DLD1 (cell line): ENCODE results near the gene KDM2A.
"Not testable (repeated sequence)": the region's sequence is repeated elsewhere in the genome, so short reads cannot be mapped to it uniquely, and the experiment has no call there.

Experiments used
- in situ Hi-C: cut with HindIII; loops from 2 replicates; pipeline ENCODE4 v1.10.0; 2017; ENCODE audit warnings: low sequenced_read_pairs

Gene KDM2A

DNA sequence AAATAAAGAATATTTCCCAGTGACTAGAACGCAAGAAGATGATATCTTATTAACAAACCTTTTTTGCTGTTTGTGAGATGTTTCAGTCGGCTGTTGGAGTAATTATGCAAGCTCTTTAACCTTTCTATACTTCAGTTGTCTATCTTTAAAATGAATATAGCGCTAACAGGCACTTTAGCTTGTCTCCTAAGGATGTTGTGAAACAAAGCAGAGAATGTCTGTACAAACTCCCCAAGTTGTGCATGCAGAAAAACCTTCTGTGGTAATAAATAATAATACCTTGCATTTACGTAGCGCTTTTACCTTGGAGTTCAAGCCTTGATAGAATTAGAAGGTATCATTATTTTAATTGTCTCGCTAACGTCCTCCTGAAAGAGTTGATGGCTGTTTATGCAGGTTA lies 1.9 kb upstream of the KDM2A start:
- in situ Hi-C loops, result no loop called here

DNA sequence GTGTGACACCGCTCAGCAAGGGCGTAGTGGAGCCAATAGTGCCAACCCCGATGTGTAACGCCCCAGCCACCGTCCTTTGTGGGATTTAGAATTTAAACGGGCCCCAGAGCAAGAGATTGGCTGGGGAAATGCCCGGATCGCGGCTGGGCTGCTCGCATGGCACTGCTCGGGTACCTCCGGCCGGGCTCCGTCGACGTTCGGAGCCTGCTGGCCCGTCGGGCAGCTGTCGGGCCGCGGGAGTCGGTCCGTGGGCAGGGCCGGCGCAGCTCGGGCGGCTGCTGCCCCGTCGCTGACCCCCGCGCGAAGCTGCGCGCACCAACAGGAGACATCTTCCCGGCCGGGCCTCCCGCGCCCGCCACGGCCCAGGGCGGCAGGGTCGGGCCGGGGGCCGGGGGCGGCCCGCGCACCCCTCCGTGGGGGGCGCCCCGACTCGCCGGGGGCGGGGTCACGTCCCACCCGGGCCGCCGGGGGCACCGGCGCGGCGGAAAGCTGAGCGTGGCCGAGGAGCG lies 1.3 kb upstream of the KDM2A start:
- in situ Hi-C loops, result no loop called here

DNA sequence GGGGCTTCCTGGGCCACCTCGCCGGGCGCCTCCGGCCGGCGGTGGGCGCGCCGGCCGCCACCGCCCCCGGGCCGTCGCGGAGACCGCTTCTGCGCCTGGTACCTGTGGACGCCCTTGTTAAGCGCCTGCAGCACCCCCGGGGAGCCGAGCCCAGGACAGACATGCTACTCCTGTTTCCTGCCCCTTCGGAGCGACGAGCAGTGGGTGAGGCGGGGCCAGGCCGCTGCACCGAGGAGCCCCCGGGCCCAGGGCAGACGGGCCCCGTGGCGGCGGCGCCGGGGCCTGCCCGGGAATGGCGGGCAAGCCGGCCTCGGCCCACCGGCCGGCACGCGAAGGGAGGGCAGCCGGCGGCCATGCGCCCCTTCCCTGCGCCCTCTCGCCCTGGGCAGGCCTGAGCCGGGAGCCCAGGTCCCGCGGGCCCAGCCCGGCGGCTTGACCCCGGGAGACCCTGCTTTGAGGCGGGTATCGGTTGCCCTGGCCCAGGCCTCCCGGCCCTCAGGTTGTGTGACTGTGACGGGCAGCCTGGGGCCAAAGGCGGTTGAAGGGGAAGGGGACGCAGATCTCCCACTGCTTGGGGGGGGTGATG lies 789 bp upstream of the KDM2A start:
- in situ Hi-C loops, result no loop called here

DNA sequence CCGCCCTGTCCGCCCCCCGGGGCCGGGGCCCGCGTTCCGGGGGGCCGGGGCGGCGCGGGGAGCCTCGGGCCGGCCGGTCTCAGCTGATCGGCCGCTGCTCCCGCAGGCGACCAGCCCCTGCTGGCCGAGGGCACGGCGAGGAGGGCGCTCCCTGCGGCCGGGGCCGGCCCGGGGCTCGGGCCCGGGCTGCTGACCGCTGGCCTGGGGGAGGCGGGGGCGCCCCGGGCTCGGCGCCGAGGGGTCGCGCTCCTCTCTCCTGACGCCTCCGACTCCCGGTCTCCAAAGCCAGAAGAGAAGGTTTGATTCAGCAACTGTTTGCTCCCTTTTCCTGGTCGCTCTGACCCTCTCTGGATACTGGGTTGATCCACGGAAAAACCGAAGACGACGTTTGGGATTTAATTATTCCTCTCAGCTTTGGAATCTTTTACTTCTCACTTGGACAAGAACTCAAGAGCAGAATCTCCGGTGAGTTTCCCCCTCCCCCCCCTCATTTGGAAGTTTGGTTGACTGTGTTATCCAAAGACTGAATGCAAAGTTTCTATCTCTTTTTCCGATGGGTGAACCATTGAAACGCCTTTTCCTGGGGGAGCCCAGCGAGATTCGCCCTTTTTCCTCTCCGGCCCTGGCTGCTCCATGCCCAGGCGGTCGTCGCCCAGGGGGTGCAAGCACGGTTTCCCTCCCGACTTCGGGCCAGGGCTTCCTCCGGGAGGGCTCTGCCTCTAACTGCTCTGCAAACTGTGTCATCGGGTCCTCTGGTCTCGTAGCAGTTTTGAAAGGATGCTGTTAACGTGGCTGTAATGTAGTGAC lies 725 bp downstream of the KDM2A start:
- in situ Hi-C loops, result no loop called here

DNA sequence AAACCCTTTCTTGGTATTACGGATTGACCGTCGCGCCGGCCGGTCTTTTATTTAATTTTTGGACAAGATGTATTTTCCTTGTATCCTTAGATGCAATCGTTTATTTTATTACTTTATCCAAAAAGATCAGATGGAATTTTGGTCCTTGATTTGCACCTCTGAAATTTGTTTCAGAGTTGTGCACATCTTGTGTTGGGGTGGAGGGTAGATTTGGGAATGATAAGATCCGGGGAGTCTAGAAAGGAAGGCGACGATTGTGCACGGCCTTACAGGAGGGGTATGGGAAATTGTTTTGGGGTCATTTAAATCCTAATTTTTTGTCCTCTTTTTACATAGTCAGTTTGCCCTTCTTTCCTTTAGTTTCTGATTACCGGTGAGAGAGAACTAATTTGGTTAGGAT lies 1.4 kb downstream of the KDM2A start:
- in situ Hi-C loops, result no loop called here

DNA sequence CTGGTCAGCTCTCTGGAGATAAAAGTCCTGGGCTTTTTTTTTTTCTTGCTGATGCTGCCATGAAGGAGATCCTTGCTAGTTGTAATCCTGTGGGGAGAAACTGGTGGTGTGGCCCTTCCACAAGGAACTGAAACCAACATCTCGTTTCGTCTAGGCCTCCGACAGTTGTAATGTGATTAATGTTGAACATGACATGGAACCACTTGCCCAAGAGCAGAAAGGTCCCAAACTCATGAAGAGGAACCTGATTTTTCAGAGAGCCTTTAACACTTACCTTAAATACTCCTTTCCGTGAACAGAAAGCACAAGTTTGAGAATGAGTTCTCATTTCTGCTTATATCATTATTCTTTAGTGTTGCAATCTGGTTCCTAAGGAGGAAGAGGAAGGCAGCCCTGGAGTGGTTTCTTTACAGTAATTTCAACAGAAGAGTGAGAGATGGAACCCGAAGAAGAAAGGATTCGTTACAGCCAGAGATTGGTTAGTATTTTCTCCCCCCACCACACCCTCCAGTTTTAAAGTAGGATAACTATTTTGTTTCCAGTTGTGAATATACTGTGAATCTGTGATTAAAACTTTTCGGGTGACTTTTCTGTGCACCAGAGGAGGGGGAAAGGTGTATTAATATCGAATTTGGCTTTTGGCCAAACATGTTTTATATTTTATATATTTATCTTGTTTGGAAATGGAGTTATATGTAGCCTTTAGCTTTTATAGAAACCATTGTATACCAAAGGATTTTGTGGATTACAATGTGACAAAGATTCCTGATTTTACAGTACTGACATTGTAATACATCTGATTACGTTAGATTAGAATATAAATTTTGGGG lies 2.0 kb downstream of the KDM2A start:
- in situ Hi-C loops, result no loop called here

DNA sequence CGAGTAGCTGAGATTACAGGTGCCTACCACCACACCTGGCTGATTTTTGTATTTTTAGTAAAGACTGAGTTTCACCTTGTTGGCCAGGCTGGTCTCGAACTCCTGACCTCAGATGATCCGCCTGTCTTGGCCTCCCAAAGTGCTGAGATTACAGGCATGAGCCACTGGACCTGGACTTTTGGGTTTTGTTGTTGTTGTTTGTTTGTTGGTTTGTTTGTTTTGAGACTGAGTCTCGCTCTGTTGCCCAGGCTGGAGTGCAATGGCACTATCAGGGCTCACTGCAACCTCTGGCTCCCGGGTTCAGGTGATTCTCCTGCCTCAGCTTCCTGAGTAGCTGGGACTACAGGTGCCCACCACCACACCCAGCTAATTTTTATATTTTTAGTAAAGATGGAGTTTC lies 4.7 kb downstream of the KDM2A start:
- in situ Hi-C loops, result not testable (repeated sequence)

DNA sequence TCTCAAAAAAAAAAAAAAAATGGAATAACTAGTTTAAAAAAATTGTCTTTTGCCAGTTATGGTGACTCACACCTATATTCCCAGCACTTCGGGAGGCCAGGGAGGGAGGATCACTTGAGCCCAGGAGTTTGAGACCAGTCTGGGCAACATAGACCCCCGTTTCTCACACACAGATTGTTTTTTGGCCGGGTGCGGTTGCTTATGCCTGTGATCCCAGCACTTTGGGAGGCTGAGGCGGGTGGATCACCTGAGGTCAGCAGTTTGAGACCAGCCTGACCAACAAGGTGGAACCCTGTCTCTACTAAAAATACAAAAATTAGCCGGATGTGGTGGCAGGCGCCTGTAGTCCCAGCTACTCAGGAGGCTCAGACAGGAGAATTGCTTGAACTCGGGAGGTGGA lies 7.2 kb downstream of the KDM2A start:
- in situ Hi-C loops, result loop anchor here (25.0 kb wide), 1 partner anchor 211 kb away; no protein-coding TSS in a partner anchor

DNA sequence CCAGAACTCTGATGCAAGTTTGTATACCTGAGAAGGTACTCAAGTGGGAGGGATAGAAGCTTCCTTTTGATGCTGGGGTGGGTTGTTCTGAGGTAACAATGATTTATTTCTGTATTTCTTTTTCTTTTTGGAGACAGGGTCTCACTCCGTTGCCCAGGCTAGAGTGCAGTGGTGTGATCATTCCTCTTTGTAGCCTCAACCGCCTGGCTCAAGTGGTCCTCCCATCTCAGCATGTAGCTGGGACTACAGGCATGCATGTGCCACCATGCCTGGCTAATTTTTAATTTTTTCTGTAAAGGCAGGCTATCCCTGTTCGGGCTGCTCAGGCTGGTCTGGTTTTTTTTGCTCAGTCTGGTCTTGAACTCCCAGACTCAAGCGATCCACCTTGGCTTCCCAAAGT lies 7.9 kb downstream of the KDM2A start:
- in situ Hi-C loops, result loop anchor here (25.0 kb wide), 1 partner anchor 210 kb away; no protein-coding TSS in a partner anchor

DNA sequence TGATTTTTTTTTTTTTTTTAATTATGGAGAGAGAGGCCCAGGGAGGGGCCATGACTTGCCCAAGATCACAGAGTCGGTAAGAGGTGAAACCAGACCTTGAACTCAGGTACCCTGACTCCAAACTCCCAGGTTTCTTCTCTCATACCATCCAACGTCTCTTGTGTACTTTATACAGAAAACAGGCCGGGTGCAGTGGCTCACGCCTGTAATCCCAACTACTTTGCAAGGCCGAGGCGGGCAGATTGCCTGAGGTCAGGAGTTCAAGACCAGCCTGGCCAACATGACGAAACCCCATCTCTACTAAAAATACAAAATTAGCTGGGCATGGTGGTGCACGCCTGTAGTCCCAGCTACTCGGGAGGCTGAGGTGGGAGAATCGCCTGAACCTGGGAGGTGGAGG lies 11.8 kb downstream of the KDM2A start:
- in situ Hi-C loops, result loop anchor here (25.0 kb wide), 1 partner anchor 206 kb away; no protein-coding TSS in a partner anchor

DNA sequence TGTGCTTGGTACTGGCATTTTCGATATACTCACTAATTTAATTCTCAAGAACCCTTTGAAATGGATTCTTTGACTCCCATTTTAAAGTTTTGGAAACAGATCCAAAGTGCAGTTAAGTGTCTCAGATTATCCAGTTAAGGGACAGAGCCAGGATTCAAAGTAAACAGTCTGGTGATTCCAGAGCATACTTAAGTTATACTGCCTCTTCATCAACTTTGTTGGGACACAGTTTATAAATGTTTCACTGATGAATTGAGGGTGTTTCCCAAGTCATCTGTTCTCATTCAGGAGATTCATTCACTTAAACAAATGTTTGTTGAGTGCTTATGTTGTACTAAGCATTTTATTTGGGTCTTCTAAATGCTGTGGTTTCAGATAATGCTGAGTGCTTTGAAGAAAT lies 17.1 kb downstream of the KDM2A start:
- in situ Hi-C loops, result loop anchor here (25.0 kb wide), 1 partner anchor 201 kb away; no protein-coding TSS in a partner anchor

DNA sequence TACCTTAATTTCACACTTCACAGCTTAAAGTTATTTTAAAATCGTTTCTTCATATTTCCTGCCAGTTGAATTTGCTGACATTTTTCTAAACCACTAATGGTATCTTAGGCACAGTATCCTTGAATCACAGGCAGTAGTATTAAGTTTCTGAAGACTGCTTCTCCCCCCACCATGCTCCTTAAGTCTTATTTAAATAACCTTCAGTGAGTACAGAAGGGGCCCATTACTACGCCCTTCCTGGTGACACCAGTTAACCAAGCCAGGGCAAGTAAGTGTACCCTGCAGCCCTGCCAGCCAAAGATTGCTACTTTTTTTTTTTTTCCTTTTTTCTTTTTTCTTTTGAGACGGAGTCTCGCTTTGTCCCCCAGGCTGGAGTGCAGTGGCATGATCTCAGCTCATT lies 19.9 kb downstream of the KDM2A start:
- in situ Hi-C loops, result loop anchor here (25.0 kb wide), 1 partner anchor 198 kb away; no protein-coding TSS in a partner anchor

DNA sequence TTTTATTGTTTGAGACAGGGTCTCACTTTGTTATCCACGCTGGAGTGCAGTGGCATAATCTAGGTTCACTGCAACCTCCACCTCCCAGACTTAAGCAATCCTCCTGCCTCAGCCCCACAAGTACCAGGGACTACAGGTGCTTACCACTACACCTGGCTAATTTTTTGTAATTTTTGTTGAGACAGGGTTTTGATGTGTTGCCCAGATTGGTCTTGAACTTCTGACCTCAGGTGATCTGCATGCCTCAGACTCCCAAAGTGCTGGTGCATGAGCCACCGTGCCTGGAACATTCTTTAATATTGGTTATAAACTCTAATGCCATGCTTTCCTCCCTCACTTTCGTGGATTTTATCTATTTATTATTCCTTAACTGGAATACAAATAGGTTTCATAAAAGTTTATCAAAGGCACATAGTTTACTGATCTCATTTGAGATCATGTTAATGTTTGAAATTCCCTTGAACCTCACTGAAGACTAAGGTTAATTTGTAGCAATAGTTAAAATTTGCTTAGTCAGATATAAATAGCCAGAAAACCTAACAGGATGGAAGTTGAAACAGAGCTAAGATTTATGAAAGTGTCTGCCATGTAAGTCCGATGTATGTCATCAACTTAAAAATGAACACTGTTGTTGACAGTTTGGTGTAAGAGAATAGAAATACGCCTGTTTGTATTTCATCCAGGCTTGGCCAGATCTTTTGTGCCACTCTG lies 27.6 kb downstream of the KDM2A start:
- in situ Hi-C loops, result loop anchor here (25.0 kb wide), 1 partner anchor 191 kb away; no protein-coding TSS in a partner anchor

DNA sequence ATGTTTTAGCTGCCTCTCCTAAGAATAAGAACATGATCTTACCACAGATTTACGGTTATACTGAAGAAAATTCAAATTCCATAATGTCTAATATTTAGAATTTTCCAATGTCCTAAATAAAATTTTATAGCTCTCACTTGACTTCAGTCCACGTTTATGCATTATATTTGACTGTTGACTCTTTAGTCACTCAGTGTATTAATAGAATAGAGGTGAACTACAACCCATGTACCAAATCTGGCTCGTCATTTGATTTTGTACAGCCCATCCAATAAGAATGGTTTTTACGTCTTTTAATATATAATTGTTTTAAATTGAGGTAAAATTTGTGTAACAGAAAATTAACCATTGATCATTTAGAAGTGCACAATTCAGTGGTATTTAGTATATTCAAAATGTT lies 34.9 kb downstream of the KDM2A start:
- in situ Hi-C loops, result no loop called here

DNA sequence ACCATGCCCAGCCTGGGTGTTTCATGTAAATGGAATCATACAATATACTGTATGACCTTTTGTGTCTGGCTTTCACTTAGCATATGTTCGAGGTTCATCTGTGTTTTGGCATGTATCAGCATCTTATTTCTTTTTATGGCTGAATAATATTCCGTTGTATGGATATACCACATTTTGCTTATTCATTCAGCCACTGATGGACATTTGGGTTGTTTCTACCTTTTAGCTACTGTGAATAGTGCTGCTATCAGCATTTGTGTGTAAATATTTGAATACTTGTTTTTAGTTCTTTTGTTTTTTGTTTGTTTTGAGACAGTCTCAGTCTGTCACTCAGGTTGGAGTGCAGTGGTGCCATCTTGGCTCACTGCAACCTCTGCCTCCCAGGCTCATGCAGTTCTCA lies 35.7 kb downstream of the KDM2A start:
- in situ Hi-C loops, result no loop called here

DNA sequence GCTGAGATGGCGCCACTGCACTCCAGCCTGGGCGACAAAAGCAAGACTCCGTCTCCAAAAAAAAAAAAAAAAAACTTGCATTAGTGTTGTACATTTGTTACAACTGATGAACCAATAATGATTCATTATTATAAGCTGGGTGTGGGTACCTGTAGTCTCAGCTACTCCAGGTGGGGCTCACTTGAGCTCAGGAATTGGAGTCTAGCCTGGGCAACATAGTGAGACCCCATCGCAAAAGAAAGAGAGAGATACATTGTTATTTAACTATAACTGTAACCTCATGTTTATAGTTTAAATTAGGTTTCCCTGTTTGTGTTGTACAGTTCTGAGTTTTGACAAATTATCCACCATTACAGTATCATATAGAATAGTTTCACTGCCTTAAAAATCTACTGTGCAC lies 38.6 kb downstream of the KDM2A start:
- in situ Hi-C loops, result no loop called here

DNA sequence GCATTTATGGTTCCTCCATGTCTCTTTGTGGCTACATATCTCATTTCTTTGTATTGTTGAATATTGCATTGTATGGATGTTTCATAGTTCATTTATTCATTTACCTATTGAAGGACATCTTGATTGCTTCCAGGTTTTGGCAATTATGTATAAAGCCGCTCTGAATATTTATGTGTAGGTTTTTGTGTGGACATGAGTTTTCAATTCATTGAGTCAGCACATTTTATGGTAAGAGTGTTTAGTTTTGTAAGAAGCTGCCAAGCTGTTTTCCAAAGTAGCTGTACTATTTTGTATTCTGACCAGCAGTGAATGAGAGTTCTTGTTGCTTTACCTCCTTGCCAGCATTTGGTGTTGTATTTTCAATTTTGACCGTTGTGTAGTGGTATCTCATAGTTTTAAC lies 39.2 kb downstream of the KDM2A start:
- in situ Hi-C loops, result no loop called here

DNA sequence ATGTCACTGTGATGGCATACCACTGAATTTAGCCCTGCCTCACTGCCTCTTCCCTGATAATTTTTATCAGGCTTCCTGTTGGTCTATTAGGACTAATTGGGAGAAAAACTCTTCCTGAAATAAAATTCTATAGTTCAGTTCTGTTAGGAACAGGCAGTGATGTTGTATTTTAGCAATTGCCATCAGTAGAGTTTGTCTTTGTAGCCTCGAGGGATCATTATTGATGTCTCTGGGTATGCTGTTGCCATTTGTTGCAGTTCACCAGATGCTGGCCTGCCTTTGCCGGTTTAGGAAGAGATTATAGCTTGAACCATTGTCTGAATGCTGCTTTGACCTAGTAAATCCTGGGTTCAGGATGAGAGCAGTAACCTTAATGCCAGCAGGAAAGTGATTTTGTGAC lies 41.0 kb downstream of the KDM2A start:
- in situ Hi-C loops, result no loop called here

DNA sequence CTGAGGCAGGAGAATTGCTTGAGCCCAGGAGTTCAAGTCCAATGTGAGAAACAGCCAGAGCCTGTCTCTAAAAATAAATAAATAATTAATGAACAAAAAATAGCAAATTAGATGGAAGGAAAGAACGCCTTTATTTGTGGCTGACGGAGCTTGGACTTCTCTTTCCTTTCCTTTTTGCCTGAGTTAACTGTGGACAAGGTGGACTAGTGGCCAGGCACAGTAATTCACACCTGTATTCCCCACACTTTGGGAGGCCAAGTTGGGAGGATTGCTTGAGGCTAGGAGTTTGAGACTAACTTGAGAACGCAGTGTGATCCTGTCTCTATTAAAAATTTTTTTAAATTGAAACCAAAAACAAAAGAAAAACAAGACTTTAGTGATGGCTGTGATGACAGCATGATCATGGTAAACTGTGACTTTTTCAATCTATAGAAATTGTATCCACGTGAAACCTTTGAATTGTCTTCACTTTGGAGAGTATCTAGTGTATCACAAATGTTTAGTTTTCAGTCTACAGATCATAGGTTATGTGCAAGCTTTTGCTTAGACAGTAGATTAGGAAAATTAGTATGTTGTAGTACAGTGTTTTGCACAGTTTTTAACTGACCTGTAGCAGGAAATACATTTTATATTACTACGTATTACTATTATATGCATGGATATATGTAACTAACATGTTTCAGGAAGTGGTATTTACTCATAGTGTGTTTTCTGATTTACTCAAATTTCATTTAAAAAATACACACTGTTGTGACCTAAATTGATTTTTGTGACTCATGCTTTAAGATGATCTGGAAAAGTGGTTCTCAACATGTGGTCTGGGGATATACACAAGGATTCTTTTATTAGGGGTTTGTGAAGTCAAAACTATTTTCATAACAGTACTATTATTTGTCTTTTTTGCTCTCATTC lies 42.1 kb downstream of the KDM2A start:
- in situ Hi-C loops, result no loop called here

DNA sequence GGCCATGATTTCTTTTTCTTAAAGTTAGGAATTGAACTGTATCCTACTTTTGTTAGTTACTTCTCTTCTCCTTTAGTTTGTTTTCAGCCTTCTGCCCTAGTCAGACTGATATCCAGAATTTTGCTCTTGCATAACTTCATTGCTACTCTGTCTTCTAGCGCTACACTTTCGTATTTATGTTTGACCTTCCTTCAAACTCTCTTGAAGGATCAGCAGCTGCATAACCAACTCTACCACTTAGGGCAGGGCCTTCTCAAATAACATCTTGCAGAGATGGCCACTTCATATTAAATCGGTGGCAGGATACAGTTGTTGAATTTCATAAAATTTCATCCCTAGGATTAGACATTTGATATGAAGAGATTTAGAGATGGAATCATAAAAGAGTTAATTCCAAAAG lies 43.9 kb downstream of the KDM2A start:
- in situ Hi-C loops, result no loop called here
